ENCODE results near the gene ELOA.
"Not testable (repeated sequence)": the region's sequence is repeated elsewhere in the genome, so short reads cannot be mapped to it uniquely, and the experiment has no call there.

ELOA gene

GRCh38 chr1:23784846-23785245 is 41.6 kb downstream of the ELOA start:
- DNase-seq (ENCODE audit: low read depth), result no peak

DNA sequence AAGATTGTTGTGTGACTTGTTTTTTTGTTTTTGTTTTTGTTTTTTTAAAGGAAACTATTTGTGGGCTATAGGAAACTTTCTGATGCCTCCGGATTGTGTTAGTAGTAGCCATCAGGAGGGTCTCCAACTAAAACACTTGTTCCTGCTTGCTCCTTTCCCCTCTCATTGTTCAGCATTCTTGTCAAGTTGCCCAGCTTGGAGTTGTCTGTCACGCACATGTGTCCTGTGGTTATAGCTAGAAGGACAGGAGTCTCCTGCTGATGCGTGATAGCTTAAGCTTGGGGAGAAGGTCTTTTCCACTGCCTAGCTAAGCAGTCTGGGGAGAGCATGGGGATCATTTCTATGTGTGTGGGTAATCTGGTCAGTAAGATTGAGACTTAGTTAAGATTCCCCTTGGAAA is 44.4 kb downstream of the ELOA start:
- no peak for DNase-seq (ENCODE audit: low read depth)

GRCh38 chr1:23788695-23789094 is 45.4 kb downstream of the ELOA start:
- no peak for DNase-seq (ENCODE audit: low read depth)

- DNase-seq (ENCODE audit: low read depth), result peak; percentile 81
Measured at GRCh38 chr1:23790696-23791515, 47.6 kb downstream of the ELOA start, which contains the start of gene LYPLA2. LYPLA2 (plus strand) TSS chr1:23791145; CDS start chr1:23792683, 1,538 bp downstream.

DNA sequence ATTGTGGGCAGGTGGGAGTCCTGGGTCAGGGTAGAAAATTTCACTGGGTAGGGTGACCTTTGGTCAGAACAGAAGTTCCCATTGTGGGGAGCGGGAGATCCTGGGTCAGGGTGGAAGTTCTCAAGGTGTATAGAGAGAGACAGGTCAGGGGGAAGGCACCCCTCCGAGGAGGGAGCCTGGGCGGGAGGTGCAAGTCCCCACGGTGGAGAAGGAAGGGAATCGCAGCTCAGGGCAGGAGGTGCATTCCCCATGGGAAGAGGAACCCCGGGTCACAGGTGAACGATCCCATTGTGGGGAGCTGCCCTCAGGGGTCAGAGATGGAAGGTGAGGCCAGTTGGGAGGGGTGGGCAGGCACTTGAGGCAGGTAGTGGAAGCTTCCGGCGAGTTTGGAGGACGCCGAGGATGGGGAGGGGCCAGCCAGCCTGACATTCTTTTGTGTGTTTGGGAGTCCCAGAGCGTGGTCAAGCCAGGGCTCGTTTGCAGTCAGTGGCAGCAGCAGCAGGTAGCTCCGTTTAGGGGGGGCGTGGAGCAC is 48.3 kb downstream of the ELOA start:
- no peak for DNase-seq (ENCODE audit: low read depth)

DNA sequence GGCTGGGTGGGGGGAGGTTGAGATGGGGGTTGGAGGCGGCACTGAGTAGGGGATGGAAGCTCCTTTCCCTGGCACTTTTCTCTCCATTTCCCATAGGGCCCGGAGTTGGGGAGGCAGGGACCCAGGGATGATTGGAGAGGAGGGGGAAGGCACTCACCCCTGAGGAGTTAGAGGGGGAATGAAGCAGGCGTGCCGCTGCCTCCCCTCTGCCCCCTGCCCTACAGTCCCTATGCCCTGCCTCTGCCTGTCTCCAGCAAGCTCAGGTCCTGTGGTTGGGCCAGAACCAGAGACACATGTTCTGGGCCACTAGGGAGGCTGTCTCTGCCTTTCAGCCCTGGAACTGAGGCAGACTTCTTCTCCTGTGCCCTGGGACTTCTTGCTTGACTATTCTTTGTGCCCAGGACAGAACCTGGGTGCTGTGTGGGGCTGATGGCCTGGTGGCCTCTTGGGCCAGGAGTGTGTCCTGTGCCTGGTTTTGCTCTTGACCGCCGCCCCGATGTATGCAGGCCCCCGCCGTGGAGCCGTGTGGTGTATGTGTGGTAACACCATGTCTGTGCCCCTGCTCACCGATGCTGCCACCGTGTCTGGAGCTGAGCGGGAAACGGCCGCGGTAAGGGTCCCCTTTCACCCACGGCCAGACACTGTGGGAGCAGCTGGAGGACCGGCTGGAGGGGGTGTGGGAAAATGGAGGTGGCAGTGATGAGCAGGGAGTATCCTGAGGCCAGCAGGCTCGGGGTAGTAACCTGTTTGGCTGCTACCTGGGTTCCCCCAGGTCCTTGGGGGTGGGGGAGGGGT is 49.1 kb downstream of the ELOA start:
- no peak for DNase-seq (ENCODE audit: low read depth)

DNA sequence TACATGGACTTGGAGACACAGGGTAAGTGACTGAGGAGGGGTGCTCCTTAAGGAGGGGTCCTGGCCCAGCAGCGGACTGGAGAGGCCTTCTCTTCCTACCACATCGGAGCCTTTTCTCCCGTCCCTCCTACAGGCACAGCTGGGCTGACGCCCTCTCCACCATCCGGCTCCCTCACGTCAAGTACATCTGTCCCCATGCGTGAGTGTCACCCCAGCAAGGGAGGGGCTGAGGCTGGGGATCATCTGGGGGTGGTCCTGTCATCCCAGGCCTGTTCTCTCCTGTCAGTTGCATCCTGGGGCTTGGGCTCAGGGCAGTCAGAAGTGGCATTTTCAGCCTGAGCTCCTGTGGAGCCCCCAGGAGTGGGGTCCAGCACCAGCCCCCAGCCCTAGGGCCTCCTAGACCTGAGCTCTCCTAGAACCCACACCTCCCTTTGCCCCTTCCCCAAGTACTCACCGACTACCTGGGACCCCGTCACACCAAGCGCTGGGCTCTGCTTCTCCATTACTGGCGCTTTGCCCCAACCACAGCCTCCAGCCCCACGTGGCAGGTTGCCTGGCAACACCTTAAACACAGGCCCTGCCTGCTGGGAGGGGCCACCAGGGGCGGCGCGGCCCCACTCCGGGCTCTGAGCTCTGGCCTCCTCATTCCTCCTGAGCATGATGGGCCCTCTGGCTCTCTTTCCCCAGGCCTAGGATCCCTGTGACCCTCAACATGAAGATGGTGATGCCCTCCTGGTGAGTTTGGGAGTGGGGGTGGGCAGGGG is 49.9 kb downstream of the ELOA start:
- no peak for DNase-seq (ENCODE audit: low read depth)

- DNase-seq (ENCODE audit: low read depth), result no peak
Measured at GRCh38 chr1:23793861-23794731, 50.8 kb downstream of the ELOA start.

DNA sequence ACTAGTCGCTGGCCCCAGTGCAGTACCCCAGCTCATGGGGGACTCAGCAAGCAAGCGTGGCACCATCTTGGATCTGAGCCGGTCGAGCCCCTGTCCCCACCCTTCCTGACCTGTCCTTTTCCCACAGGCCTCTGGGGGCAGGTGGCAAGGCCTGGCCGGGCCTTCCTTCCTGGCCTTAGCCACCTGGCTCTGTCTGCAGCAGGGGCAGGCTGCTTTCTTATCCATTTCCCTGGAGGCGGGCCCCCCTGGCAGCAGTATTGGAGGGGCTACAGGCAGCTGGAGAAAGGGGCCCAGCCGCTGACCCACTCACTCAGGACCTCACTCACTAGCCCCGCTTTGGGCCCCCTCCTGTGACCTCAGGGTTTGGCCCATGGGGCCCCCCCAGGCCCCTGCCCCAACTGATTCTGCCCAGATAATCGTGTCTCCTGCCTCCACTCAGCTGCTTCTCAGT is 51.5 kb downstream of the ELOA start:
- not testable (repeated sequence) for DNase-seq (ENCODE audit: low read depth)

GRCh38 chr1:23795676-23796465 is 52.6 kb downstream of the ELOA start:
- no peak for DNase-seq (ENCODE audit: low read depth)

DNA sequence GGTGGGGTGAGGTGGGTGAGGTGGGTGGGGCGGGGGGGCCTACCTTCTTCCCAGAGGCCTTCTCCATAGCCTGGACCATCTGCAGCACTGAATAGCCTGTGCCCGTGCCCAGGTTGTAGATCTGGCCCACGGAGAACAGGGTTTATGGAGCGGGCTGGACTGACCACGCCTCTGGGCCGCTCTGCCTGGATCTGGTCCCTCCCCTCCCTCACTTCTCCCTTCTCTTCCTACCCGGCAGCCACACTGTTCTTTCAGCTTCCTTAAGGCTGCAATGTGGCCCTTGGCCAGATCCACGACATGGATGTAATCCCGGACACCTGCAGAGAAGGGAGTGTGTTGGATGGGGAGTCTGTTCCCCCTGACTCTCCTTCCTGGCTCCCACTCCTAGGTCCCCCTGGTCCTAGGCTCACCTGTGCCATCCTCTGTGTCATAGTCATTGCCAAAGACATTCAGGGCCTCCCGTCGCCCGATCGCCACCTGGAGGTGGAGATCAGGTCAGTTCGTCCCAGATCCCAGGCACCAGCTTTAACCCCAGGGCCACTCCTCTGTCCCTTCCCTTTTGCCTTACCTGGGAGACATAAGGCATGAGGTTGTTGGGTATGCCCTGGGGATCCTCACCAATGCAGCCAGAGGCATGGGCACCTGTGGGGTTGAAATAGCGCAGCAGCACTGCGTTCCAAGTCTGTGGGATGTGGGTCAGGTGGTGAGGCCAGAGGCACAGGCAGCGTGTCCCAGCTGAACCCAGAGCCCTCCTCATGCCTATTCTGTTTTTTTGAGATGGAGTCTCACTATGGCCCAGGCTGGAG is 53.4 kb downstream of the ELOA start:
- DNase-seq (ENCODE audit: low read depth), result no peak

GRCh38 chr1:23797478-23798448 is 54.5 kb downstream of the ELOA start:
- no peak for DNase-seq (ENCODE audit: low read depth)

- no peak for DNase-seq (ENCODE audit: low read depth)
Measured at GRCh38 chr1:23798662-23799142, 55.4 kb downstream of the ELOA start.

GRCh38 chr1:23799255-23799569 is 55.9 kb downstream of the ELOA start:
- no peak for DNase-seq (ENCODE audit: low read depth)

DNA sequence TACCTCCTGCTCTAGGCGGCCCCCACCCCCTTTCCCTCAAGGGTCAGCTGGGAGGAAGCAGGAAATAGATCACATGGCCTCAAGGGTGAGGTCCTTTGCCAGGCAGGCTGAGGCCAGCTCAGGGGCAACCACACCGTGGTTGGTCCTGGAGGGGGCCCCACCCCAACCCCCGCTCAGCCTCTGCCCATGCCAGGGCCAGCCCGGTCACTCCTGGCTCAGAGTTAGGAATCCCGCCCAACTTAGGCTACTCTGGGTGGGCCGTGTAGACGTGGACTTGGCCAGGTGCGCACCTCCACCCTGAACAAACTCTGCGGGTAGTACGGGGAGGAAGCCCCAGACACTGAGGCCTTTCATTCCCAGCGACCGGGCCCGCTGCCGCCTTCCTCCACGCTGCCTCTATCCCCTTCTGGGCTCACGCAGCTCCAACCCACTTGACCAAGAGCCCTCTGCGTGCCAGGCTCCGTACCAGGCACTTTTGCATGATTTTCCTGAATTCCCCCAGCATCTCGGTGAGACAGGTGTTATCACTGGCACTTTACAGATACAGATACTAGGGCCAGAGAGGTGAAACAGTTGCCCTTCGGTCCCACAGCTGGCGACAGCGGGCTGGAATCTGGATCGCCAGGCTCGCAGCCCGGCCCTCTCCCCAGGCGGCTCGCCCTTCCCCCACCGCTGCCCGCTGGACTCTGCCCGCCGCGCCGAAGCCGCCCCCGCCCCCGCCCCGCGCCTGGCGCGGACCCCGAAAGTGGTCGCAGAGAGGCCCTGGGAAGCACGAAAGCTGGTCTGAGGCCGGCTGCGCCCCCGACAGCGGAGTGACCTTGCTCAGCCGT is 56.5 kb downstream of the ELOA start:
- no peak for DNase-seq (ENCODE audit: low read depth)

DNA sequence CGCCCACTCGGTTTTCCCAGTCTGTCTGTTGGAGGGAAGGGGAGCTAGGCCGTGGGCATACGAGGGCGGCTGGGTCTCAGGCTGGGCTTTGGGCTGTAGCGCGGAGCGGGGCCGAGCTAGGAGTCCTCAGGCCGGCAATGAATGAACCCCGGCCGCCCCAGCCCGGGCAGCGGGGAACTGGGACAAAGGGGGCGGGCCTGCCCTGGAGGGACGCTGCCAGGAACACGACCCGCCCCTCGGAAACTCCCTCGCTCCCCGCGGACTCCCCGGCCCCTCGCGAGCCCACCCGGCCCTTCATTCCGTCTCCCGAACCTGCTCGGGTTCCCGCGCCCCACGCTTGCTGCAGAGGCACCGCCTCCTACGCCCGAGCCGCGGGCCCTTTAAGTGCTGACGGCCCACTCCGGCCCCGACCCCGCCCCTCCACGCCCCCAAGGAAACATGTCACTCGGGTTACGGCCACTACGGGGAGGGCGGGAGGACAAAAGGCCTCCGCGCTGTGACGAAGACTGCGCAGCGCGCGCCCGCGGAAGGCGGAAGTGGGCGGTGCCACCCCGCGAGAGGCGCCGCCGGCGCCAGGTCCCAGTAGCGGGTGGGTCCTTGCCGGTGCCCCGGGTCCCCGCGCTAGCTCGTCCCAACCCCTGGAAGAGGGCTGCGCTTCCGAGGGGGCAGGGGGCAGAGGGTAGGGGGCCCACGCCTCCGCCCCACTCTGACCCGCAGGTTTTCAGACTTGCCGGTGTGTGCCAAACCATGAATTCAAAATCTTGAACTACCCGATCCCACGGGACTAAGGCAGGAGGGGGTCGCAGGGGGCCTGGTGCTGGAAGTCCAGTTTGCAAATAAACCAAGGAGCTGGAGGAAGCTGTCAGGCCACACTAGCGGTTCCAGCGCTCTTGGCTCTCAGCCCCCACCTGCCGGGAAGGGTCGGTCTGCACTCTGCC is 57.4 kb downstream of the ELOA start, which contains the start of gene GALE:
Gene GALE (minus strand): TSS at position 355 of the 938 bp plus-strand sequence. CDS start 1,747 bp downstream, outside the sequence.
- DNase-seq (ENCODE audit: low read depth), result no peak

All from HS-27A (cell line).